Measurements from ENCODE around the gene AHRR.

- TF ChIP-seq CTCF (IDR thresholded peaks at IDR 0.05) (no peak), POLR2A (IDR thresholded peaks at IDR 0.05) (no peak), POLR2AphosphoS5 (IDR thresholded peaks at IDR 0.05) (no peak)
Measured at GRCh38 chr5:478982-479535, 157.5 kb downstream of the AHRR start.

Measured in stomach (tissue), 4 donors.